Measurements from ENCODE around the gene DDX3X.
A peak's percentile ranks its signal among the peaks of the same experiment; 100 is the strongest.

- TF ChIP-seq SIN3A (IDR thresholded peaks at IDR 0.05; ENCODE audit: low read depth, low read length) (no peak), CHD2 (IDR thresholded peaks at IDR 0.05; ENCODE audit: borderline replicate concordance, low read depth, low read length) (no peak), POLR2AphosphoS5 (IDR thresholded peaks at IDR 0.05; ENCODE audit: low read length) (peak; percentile 29; the same call in 1 of the 2 replicates), EZH2 (IDR thresholded peaks at IDR 0.05; ENCODE audit: borderline replicate concordance, control insufficient read depth, low read depth, low read length) (no peak), POLR2A (IDR thresholded peaks at IDR 0.05; ENCODE audit: low read depth, low read length) (no peak), CTCF (IDR thresholded peaks at IDR 0.05 in 2 of 3, conservative IDR thresholded peaks at IDR 0.05 in 1 of 3; ENCODE audit: control insufficient read depth in 2 of 3, extremely low read depth in 1 of 3, insufficient read depth in 1 of 3, low read depth in 3 of 3, low read length in 3 of 3) (no peak), ATF3 (IDR thresholded peaks at IDR 0.05; ENCODE audit: borderline replicate concordance, extremely low read depth, low read depth, low read length) (no peak), SPI1 (IDR thresholded peaks at IDR 0.05; ENCODE audit: borderline replicate concordance, insufficient read depth, low read depth, low read length) (no peak), ELK1 (IDR thresholded peaks at IDR 0.05; ENCODE audit: low read depth, low read length) (no peak)
These were observed 3.2 kb downstream of the DDX3X start for GRCh38 chrX:41337140-41337539.

Measured in GM12878 (cell line).